HS-5 (cell line): Measurements from ENCODE around the gene CA12.
"Not testable (repeated sequence)": the region's sequence is repeated elsewhere in the genome, so short reads cannot be mapped to it uniquely, and the experiment has no call there.

Experiments
- DNase-seq: peaks from one replicate; pipeline ENCODE4 v3.0.0-alpha.2; 2012; ENCODE audit warnings: low read depth

CA12 gene

GRCh38 chr15:63381301-63382204, at the start of gene CA12:
CA12 (minus strand) TSS chr15:63381846; CDS start chr15:63381720, 126 bp downstream.
- DNase-seq = no peak

- DNase-seq = no peak
These were observed 49.3 kb upstream of the CA12 start for GRCh38 chr15:63430766-63431451.

- no peak for DNase-seq
These were observed 44.9 kb upstream of the CA12 start for GRCh38 chr15:63426552-63426951.

GRCh38 chr15:63425426-63425985, 43.9 kb upstream of the CA12 start:
- no peak for DNase-seq

GRCh38 chr15:63422891-63423590, 41.4 kb upstream of the CA12 start:
- DNase-seq = no peak

GRCh38 chr15:63421433-63421832, 39.8 kb upstream of the CA12 start:
- no peak for DNase-seq

- no peak for DNase-seq
These were observed 38.7 kb upstream of the CA12 start for GRCh38 chr15:63420333-63420747.

- no peak for DNase-seq
These were observed 37.2 kb upstream of the CA12 start for GRCh38 chr15:63418811-63419210.

- DNase-seq = no peak
These were observed 36.1 kb upstream of the CA12 start for GRCh38 chr15:63417721-63418120.

GRCh38 chr15:63417274-63417673, 35.6 kb upstream of the CA12 start:
- not testable (repeated sequence) for DNase-seq

- no peak for DNase-seq
These were observed 33.0 kb upstream of the CA12 start for GRCh38 chr15:63414474-63415120.

- no peak for DNase-seq
These were observed 30.9 kb upstream of the CA12 start for GRCh38 chr15:63412551-63412950.

- no peak for DNase-seq
These were observed 30.2 kb upstream of the CA12 start for GRCh38 chr15:63411866-63412265.

GRCh38 chr15:63409179-63409578, 27.5 kb upstream of the CA12 start:
- DNase-seq = no peak

- no peak for DNase-seq
These were observed 26.9 kb upstream of the CA12 start for GRCh38 chr15:63408524-63408923.

GRCh38 chr15:63407612-63408011, 26.0 kb upstream of the CA12 start:
- no peak for DNase-seq

- DNase-seq = no peak
These were observed 24.2 kb upstream of the CA12 start for GRCh38 chr15:63405683-63406390.

GRCh38 chr15:63405159-63405558, 23.5 kb upstream of the CA12 start:
- no peak for DNase-seq

GRCh38 chr15:63403254-63403945, 21.8 kb upstream of the CA12 start:
- DNase-seq = no peak

- DNase-seq = no peak
These were observed 21.0 kb upstream of the CA12 start for GRCh38 chr15:63402498-63403253.
